ENCODE results near the gene PTPRA. TPM values are rescaled to one million over a fixed set of nuclear protein-coding genes. Genes with fewer than 3 reads are reported as not detected.

The PTPRA gene
- polyA plus RNA-seq, 6 donors from 2014 or later = 22.9 to 50.9 (median 31.6) TPM

DNA sequence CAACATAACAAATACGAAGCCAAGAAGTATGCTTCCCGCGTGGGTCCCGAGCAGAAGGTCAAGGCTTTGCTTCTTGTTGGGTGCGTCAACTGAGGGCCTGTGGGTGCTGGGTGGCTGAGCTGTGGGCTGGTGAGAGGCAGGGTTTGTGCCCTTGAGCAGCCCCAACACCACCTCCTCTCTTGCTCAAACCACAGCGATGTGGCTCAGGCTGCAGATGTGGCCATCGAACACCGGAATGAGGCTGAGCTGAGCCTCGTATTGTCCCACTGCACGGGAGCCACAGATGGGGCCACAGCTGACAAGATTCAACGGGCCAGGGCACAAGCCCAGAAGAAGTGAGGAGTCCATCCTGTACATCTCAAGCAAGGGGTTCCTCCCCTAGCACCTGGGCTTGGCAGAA lies 7.0 kb upstream of the PTPRA start:
- peaks cover 0 to 9% (median 3%) of the 10 kb centered on the region in 3 donors for H3K4me1 Mint-ChIP-seq
- no peak for DNase-seq
- ATAC-seq (ENCODE audit: low read depth in 2 of 2) = no peak
- H3K27me3 Mint-ChIP-seq = peaks cover 0 to 2% (median 0%) of the 10 kb centered on the region in 3 donors
- no peak overlapping the region for H3K4me3 Mint-ChIP-seq
- H3K36me3 Mint-ChIP-seq = peaks cover 0 to 3% of the 10 kb centered on the region in 2 donors
- H3K27ac Mint-ChIP-seq = peak overlapping the region in 1 of 6 donors; percentile 44
- no peaks in the 10 kb centered on the region for H3K9me3 Mint-ChIP-seq

DNA sequence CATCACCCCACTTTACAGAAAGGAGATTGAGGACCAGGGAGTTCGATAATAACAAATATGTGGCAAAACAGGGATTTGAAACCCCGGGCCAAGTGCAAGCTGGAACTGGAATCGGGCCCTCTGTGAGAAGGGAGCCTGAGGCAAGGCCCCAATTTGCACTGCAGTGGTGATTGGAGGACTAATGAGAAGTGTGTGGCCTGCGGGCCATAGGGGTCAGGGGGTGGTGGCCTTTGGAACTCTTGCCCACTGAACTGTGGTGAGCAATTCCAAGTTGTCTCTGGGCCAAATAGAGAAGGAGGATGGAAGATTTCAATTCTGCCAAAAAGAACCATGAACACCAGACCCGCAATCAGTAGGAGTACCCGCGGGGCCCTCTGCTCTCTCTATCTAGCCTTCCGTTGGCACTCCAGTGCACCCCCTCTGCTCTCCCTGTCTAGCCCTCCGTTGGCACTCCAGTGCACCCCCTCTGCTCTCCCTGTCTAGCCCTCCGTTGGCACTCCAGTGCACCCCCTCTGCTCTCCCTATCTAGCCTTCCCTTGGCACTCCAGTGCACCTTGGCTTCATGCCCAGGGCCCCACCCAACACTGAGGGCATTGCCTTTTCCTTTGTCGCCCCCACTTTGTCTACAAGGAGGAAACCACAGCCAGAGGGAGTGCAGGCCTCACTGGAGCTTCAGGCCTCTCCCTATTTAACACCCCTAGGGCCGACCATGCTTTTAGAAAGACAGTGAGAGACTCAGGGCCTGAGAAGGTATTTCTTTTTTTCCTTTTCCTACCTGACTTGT lies 6.0 kb upstream of the PTPRA start:
- DNase-seq = no peak
- Mint-ChIP-seq H3K27ac (no peak overlapping the region), H3K4me1 (peaks cover 5 to 16% (median 10%) of the 10 kb centered on the region in 3 donors), H3K9me3 (no peaks in the 10 kb centered on the region), H3K36me3 (no peaks in the 10 kb centered on the region), H3K27me3 (peaks cover 0 to 9% (median 0%) of the 10 kb centered on the region in 3 donors), H3K4me3 (no peak overlapping the region)
- no peak for ATAC-seq (ENCODE audit: low read depth in 2 of 2)

DNA sequence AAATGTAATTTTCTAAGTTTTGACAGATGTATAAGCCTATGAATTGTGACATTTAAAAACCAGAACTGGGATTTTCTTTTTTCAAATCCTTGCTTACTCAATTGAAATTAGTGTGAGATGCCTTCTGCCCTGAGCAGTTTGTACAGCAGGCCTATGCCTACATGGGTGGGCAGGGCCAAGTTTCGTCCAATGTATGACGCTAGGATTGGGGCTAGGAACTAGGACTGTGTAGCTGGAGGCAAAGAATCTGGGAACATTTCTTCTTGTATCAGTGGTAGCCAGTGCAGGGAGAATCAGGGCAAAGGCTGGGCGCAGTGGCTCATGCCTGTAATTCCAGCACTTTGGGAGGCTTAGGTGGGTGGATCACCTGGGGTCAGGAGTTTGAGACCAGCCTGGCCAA lies 3.9 kb upstream of the PTPRA start:
- no peak for DNase-seq
- H3K4me3 Mint-ChIP-seq = peak overlapping the region in 1 of 8 donors; percentile 37
- H3K9me3 Mint-ChIP-seq = no peaks in the 10 kb centered on the region
- no peak overlapping the region for H3K27ac Mint-ChIP-seq
- H3K4me1 Mint-ChIP-seq = peaks cover 17 to 29% (median 18%) of the 10 kb centered on the region in 3 donors
- peaks cover 0 to 9% (median 0%) of the 10 kb centered on the region in 3 donors for H3K27me3 Mint-ChIP-seq
- no peak for ATAC-seq (ENCODE audit: low read depth in 2 of 2)
- H3K36me3 Mint-ChIP-seq = no peaks in the 10 kb centered on the region

DNA sequence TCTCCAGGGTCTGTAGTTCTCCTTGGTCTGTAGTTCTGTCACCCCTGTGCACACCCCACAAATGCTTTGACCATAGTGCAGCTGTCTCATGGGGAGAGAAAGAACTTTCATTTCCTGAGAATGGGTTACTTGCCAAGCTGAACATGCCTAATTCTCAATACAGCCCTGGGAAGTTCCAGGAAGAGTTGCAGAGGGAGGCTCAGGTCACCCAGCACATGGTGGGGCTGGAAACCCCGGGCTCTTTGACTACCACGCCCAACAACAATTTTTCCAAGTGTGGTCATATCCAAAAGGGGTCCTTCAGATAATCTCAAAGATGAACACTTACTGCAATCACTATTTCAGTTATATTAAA lies 2.2 kb upstream of the PTPRA start:
- no peak for ATAC-seq (ENCODE audit: low read depth in 2 of 2)
- Mint-ChIP-seq H3K36me3 (no peaks in the 10 kb centered on the region), H3K4me3 (peak overlapping the region in 5 of 8 donors; percentile 45 to 98 (median 84)), H3K9me3 (no peaks in the 10 kb centered on the region), H3K27ac (no peak overlapping the region), H3K27me3 (peaks cover 0 to 9% (median 0%) of the 10 kb centered on the region in 3 donors), H3K4me1 (peaks cover 33 to 46% (median 34%) of the 10 kb centered on the region in 3 donors)
- no peak for DNase-seq

DNA sequence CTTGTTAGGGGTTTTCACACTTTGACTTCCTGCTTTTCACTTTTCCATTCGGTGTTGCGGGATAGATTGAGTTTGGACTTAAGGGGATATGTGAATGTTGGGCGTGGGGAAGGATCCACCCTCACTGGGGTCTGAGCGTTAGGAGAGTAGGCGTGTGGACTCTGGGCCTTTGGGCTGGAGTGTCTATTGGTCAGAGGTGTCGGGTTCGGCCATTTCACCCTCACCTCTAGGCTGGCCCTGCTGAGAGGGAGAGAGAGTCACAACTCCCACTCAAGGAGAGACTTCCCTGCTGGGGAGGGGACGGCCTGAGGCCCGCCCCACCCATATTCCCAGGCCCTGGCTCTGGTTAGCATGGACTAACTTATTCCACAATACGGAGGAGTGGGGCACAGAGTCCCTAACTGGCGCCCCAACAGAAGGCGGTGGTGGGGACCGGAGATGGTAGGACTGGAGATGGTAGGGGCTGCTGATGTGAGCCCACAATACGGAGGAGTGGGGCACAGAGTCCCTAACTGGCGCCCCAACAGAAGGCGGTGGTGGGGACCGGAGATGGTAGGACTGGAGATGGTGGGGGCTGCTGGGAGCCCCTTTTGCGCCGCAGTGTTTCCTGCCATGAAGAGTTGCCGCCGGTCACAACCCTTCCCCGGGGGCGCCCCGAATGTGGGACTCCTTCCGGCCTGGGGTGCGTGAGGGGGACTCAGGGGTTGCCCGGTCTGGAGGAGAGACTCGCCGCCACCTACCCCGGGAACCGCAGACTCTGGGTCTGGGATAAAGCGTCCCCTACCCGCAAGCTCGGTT lies 1.4 kb upstream of the PTPRA start:
- ATAC-seq (ENCODE audit: low read depth in 2 of 2) = no peak
- Mint-ChIP-seq H3K9me3 (no peaks in the 10 kb centered on the region), H3K36me3 (no peaks in the 10 kb centered on the region), H3K4me3 (peak overlapping the region; percentile 92 to 98 (median 96)), H3K27me3 (peaks cover 0 to 9% (median 0%) of the 10 kb centered on the region in 3 donors), H3K27ac (peak overlapping the region in 2 of 6 donors; percentile 28 to 60), H3K4me1 (peaks cover 41 to 53% (median 42%) of the 10 kb centered on the region in 3 donors)
- no peak for DNase-seq

DNA sequence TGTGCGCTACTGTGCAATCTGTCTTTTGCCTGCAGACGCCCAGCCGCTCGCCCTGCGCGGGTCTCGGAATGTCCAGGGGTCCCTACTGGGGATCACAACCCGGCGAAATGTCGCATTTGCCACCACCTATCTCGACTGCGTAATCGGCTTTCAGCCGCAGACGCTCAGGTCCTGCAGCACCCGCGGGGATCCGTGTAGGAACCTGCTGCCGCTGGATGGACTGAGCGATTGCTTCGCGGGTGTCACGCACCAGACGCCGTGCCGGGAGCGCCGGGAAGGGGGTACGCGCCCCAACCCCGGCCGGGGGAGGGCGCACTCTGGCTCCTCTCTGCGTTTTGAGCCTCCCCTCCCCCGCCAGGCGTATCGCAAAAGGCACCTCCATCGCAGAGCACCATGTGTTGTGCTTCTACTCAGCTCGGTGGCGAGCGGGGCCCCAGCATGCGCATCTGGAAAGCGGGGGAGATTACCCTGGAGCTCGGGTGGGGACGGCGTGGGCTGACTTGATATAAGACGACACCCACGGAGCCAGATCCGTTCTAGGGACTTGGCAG lies 747 bp upstream of the PTPRA start:
- no peaks in the 10 kb centered on the region for H3K9me3 Mint-ChIP-seq
- peaks cover 38 to 49% (median 48%) of the 10 kb centered on the region in 3 donors for H3K4me1 Mint-ChIP-seq
- DNase-seq (peak; percentile 60), ATAC-seq (ENCODE audit: low read depth in 2 of 2) (peak; percentile 40)
- H3K27ac Mint-ChIP-seq = peak overlapping the region in 5 of 6 donors; percentile 33 to 97 (median 94)
- H3K27me3 Mint-ChIP-seq = peaks cover 0 to 9% (median 0%) of the 10 kb centered on the region in 3 donors
- H3K4me3 Mint-ChIP-seq = peak overlapping the region; percentile 92 to 98 (median 96)
- no peaks in the 10 kb centered on the region for H3K36me3 Mint-ChIP-seq

DNA sequence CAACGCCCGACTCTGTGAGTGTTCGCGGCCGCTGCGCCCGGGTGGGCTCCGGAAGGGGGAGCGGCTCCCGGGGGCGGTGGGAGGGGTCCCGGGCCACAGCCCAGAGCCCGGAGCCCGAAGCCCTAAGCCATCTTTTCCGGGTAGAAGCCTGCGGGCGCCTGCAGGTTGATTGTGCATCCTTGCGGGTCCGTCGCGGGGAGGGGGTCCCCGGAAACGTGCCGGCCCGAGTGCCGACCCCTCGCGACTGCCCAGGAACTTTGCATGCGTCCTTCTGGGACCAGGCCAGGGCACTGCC lies 413 bp downstream of the PTPRA start:
- peak; percentile 69 for DNase-seq
- peak overlapping the region in 5 of 6 donors; percentile 67 to 92 (median 71) for H3K27ac Mint-ChIP-seq
- peaks cover 0 to 9% (median 0%) of the 10 kb centered on the region in 3 donors for H3K27me3 Mint-ChIP-seq
- peak overlapping the region; percentile 87 to 98 (median 94) for H3K4me3 Mint-ChIP-seq
- peaks cover 42 to 52% (median 51%) of the 10 kb centered on the region in 3 donors for H3K4me1 Mint-ChIP-seq
- H3K9me3 Mint-ChIP-seq = no peaks in the 10 kb centered on the region
- peak; percentile 52 to 59 for ATAC-seq (ENCODE audit: low read depth in 2 of 2)
- H3K36me3 Mint-ChIP-seq = no peaks in the 10 kb centered on the region

DNA sequence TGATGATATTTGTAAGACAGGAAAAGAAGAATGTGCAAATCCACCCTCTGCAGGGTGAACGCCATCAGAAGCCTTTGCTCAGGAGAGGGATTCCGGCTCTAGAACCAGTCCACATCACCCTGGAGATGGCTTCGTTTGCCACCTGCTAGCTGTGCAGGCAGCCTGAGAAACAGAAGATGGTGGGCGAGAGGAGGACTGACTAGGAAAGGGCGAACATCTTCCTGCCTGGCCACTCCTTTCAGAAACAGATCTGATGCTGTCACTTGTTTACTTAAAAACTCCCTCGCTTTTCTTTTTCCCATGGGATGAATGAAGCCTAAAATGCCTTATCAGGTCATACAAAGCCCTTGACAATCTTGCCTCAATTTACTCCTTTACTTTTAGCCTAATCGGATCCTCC lies 1.2 kb downstream of the PTPRA start:
- Mint-ChIP-seq H3K36me3 (no peaks in the 10 kb centered on the region), H3K9me3 (no peaks in the 10 kb centered on the region), H3K4me3 (peak overlapping the region; percentile 87 to 98 (median 94)), H3K27me3 (peaks cover 0 to 9% (median 0%) of the 10 kb centered on the region in 3 donors), H3K4me1 (peaks cover 46 to 57% (median 57%) of the 10 kb centered on the region in 3 donors), H3K27ac (peak overlapping the region in 5 of 6 donors; percentile 60 to 92 (median 70))
- no peak for ATAC-seq (ENCODE audit: low read depth in 2 of 2)
- DNase-seq = no peak

DNA sequence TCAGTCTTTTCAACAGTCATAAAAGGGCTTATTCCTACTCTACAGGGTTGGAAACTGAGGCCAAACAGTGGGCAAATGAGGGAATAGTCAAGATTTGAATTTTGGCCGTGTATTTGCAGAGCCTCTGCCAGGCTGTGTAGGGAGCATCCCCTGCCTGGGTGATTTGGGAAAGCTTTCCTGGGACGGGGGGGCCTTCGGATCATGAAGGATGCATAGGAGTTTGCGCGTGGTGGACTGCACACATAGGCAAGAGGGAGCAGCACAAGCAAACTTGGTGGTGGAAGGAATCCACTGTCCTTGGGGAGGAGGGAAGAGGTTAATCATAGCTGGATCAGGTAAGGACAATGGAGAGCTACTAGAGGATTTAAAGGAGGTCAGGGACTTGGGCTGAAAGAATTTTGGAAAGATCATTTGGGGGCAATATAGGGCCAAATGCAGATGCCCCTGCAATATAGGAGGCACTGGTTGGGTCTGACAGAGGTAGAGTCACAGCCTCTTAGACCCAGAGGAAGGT lies 2.5 kb downstream of the PTPRA start:
- Mint-ChIP-seq H3K27me3 (peaks cover 0 to 9% (median 0%) of the 10 kb centered on the region in 3 donors), H3K9me3 (no peaks in the 10 kb centered on the region), H3K36me3 (no peaks in the 10 kb centered on the region), H3K4me1 (peaks cover 53 to 69% (median 66%) of the 10 kb centered on the region in 3 donors), H3K4me3 (peak overlapping the region in 7 of 8 donors; percentile 4 to 98 (median 74)), H3K27ac (peak overlapping the region in 5 of 6 donors; percentile 3 to 77 (median 25))
- DNase-seq (no peak), ATAC-seq (ENCODE audit: low read depth in 2 of 2) (no peak)

DNA sequence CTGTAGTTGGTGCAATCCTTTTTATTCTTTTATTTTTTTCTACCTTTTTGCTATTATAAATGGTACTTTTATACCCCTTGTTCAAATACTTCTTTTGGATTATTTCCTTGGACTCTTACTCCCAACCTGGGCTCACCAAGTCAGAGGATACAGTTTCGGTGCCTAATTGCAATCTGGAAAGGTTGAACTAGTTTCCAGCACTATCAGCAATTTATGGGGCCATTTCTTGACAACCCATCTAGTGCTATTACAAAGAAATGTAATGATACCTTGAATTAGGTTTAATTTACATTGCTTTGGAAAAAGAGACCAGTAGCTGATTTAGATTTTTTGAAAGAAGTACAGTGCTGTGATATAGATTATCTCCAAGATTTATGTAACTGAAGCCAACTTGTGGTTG lies 5.2 kb downstream of the PTPRA start:
- Mint-ChIP-seq H3K9me3 (no peaks in the 10 kb centered on the region), H3K27me3 (no peaks in the 10 kb centered on the region), H3K4me1 (peaks cover 40 to 68% (median 56%) of the 10 kb centered on the region in 3 donors), H3K4me3 (no peak overlapping the region), H3K36me3 (peaks cover 0 to under 1% of the 10 kb centered on the region in 2 donors), H3K27ac (peak overlapping the region in 3 of 6 donors; percentile 24 to 43 (median 34))
- DNase-seq (no peak), ATAC-seq (ENCODE audit: low read depth in 2 of 2) (no peak)

DNA sequence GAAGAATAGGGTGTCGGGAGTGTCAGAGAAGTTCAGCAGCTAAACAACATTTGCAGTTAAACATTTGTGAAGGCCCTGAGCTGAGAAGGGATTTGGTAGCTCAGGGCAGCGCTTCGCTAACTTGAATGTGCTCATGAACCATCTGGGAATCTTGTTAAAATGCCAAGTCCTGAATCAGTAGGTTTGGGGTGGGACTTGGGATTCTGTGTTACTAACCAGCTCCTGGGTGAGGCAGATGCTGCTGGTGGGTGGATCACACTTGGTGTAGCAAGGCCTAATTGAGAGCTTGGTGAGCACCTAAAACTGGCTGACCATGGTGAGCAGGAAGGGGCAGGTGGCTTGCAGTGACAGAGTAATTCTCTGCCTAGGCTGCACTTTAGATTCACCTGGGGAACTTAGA lies 5.9 kb downstream of the PTPRA start:
- H3K4me3 Mint-ChIP-seq = no peak overlapping the region
- peaks cover 47 to 69% (median 59%) of the 10 kb centered on the region in 3 donors for H3K4me1 Mint-ChIP-seq
- peak overlapping the region in 2 of 6 donors; percentile 34 to 80 for H3K27ac Mint-ChIP-seq
- H3K36me3 Mint-ChIP-seq = peaks cover 0 to 7% of the 10 kb centered on the region in 2 donors
- H3K9me3 Mint-ChIP-seq = no peaks in the 10 kb centered on the region
- DNase-seq (no peak), ATAC-seq (ENCODE audit: low read depth in 2 of 2) (no peak)
- no peaks in the 10 kb centered on the region for H3K27me3 Mint-ChIP-seq

DNA sequence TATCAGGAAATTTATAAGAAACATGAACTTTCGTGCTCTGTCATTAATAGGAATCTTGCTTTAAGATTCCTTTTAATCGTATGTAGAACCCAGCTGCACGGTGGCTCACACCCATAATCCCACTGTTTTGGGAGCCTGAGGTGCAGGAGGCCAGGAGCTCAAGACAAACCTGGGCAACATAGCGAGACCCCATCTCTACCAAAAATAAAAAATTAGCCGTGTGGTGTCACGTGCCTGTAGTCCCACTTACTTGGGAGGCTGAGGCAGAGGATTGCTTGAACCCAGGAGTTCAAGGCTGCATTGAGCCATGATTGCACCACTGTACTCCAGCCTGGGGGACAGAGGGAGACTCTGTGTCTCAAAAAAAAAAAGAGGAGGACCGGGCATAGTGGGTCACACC lies 7.4 kb downstream of the PTPRA start:
- Mint-ChIP-seq H3K36me3 (peaks cover 0 to 7% of the 10 kb centered on the region in 2 donors), H3K9me3 (no peaks in the 10 kb centered on the region), H3K27ac (peak overlapping the region in 1 of 6 donors; percentile 79), H3K27me3 (no peaks in the 10 kb centered on the region), H3K4me3 (no peak overlapping the region), H3K4me1 (peaks cover 40 to 69% (median 59%) of the 10 kb centered on the region in 3 donors)
- DNase-seq = no peak
- ATAC-seq (ENCODE audit: low read depth in 2 of 2) = no peak
